HG02870 (cell line): ENCODE results near the gene SLC7A9.
"Not testable (repeated sequence)": the region's sequence is repeated elsewhere in the genome, so short reads cannot be mapped to it uniquely, and the experiment has no call there.

Experiments used
- ATAC-seq: cut with Tn5 transposase; IDR thresholded peaks from one replicate; pipeline ENCODE4 v1.9.1; 2021; ENCODE audit warnings: mild to moderate bottlenecking, moderate library complexity; ENCODE audit not compliant: unreplicated experiment

Gene SLC7A9

DNA sequence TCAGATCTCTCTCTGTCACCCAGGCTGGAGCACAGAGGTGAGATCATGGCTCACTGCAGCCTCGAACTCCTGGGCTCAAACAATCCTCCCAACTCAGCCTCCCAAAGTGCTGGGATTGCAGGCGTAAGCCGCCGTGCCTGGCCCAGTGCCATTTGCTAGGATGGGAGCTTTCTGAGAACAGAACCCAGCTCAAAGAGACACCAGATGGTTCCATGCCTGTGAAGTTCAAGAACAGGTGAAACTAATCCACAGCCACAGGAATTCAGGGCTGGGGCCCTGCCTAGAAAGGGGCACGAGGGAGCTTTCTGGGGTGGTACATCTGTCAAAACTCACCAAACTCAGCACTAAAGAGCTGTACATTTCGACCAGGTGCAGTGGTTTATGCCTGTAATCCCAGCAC is 4.2 kb downstream of the SLC7A9 start:
- ATAC-seq = no peak

DNA sequence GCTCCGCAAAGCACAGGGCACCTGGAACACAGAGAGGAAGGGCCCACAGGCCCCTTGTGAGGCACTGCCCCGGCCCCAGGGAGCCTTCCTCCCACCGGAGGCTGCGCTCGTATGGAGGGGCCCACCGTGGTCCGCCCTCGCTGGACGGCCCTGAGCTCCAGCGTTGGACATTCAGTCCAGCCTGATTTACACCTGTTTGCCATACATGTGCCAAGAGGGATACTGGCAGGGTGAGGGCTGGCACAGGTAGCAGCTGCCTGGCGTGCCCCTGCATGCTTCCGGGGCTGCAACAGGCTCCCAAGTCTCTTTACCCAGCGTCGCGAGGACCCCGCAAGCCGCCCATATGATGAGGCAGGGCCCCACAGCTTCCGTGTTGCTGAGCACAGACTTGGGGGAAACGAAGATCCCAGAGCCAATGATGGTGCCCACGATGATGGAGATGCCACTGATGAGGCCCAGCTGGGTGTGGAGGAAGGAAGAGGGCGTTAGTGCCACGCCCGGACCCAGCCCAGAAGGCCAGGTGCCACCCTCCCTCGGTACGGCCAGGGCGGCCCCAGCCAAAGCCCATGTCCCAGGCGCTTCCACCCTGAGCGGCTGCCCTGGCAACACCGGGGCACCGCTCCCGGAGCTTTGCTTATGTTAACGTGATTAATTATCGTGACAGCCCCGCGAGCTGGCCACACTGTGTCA is 5.1 kb downstream of the SLC7A9 start:
- ATAC-seq = no peak

DNA sequence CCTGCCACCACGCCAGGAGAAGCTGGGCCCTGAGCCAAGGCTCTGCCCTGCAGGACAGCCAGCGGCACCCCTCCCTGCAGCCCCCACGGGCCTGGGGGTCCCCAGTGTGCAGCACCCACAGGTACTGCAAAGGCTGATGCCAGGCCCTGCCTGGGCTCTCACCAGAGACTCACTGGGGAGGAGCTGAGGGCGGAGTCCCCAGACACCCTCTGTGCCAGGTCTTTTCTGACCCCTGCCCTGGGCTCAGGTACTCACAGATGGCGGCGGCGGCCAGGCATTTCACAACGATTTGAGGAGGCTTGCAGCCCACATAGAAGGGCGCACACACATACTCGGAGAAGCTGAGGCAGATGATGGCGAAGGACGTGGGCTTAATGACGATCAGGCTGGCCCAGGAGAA is 5.7 kb downstream of the SLC7A9 start:
- no peak for ATAC-seq

DNA sequence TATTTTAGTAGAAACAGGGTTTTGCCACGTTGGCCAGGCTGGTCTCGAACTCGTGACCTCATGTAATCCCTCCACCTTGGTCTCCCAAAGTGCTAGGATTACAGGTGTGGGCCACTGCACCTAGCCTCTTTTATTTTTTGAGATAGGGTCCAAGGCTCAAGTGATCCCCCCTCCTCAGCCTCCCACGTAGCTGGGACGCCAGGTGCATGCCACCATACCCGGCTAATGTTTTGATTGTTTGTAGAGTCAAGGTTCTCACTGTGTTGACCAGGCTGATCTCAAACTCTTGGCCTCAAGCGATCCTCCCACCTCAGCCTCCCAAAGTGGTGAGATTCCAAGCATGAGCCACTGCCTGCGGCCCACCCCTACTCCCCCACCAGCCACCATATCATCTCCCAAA is 6.3 kb downstream of the SLC7A9 start:
- no peak for ATAC-seq

DNA sequence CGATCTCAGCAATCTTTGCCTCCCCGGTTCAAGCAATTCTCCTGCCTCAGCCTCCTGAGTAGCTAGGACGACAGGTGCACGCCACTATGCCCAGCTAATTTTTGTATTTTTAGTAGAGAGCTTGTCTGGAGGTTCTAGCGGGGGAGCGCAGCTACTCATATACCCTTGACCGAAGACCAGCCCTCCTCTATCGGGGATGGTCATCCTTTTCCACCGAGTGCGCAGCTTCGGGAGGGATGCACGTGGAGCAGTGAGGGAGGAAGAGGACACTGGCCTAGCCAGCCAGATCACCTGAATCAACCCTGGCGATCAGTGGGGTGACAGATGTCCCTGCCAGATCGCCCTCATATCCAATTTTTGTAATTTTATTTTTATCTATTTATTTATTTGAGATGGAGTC is 6.8 kb downstream of the SLC7A9 start:
- no peak for ATAC-seq

DNA sequence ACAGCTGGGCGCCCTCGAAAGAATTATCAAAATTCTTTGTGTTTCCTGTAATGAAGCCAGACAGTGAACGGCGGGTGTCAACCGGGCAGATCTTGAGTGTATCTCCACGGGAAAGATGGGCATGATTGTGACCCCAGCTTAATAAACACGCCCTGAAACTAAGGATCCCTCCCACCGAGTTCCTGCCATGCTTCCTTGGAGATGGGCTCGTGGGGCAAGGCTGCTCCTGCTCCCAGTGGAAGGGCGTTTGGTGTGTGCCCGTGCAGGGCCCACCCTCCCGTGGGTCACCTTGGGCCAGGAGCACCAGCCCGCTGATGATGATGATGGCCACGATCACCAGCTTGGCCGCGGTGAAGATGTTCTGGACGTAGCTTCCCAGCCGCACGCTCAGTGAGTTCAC is 7.4 kb downstream of the SLC7A9 start:
- ATAC-seq = no peak

DNA sequence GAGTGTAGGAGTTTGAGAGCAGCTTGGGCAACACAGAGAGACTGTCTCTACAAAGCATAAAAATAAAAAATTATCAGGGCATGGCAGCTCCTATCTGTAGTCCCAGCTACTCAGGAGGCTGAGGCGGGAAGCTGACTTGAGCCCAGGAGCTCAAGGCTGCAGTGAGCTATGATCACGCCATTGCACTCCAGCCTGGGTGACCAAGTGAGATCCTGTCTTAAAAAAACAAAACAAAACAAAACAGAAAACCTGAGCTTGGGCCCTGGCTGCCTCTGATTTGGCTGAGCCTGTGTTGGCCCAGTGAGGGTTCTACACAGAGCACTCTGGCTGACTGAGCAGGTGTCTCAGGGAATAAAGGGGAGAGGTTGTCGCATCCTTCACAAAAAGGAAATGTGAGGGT is 8.0 kb downstream of the SLC7A9 start:
- ATAC-seq = no peak

DNA sequence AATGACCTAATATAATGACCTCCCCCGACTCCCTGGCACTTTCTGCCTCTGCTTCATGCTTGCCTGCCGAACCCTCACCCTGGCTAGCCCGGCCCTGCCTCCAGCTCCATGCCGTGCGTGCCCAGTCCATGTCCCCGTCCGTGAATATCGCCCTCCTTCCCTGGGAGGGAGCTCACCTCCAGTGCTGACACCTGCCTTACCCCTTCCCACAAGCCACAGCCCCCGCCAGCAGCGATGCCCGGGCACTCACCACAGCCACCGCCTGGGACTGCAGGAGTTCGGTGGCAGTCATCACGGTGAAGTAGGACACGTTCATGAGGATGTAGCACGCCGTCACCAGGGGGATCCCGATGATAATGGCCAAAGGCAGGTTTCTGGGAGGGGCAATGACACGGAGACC is 10.0 kb downstream of the SLC7A9 start:
- ATAC-seq = no peak

DNA sequence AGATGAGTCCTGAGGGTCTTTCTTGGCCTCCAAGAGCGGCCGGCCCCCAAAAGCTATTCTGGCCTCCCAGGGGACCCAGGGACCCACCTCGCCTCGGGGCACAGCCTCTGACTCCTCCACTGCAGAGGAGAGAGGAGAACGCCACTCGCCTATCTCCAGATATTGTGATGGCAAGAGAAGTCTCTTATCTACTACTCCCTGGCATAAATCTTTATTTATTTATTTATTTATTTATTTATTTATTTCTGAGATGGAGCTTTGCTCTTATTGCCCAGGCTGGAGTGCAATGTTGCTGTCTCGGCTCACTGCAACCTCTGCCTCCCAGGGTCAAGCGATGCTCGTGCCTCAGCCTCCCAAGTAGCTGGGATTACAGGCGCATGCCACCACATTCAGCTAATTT is 11.0 kb downstream of the SLC7A9 start:
- ATAC-seq = no peak

DNA sequence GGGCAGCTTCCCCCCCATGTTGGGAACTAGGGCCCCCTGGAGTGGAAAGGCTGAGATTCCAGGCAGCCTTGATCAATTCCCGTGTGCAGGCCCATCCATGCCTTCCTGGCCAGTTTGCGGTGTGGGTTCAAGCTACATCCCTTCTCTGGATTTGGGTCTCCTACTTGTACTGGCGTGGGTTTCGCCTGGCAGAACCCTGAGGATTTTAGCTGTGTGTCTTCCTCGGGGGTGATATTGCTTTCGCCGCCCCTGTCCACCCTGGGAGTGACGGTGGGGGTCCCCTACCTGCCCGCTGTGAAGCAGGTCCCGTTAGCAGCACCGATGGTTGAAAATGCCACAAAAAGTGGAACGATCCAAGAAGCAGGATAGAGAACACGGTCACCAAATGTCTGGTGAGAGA is 11.4 kb downstream of the SLC7A9 start:
- ATAC-seq = no peak

DNA sequence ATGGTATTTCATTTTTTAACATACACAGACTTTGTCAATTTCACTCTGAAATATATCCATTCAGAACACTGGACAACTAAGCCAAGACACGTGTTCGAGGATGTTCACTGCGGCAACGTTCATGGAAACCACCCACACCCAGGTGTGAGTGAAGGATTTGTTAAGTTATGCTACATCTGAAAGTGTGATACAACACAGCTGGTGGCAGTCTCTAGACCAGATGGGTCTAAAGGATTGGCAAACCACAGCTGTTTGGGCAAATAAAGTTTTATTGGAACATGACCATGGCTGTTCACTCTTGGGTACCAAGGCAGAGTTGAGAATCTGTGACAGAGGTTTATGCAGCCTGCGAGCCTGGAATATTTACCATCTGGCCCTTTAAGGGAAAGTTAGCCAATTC is 12.0 kb downstream of the SLC7A9 start:
- no peak for ATAC-seq

DNA sequence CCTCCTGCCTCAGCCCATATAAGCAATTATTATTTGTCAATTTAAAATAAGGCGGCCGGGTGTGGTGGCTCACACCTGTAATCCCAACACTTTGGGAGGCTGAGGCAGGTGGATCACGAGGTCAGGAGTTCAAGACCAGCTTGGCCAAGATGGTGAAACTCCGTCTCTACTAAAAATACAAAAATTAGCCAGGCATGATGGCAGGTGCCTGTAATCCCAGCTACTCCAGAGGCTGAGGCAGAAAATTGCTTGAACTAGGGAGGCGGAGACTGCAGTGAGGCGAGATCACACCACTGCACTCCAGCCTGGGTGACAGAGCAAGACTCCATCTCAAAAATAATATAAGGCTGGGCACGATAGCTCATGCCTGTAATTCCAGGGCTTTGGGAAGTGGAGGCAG is 12.7 kb downstream of the SLC7A9 start:
- ATAC-seq = not testable (repeated sequence)

DNA sequence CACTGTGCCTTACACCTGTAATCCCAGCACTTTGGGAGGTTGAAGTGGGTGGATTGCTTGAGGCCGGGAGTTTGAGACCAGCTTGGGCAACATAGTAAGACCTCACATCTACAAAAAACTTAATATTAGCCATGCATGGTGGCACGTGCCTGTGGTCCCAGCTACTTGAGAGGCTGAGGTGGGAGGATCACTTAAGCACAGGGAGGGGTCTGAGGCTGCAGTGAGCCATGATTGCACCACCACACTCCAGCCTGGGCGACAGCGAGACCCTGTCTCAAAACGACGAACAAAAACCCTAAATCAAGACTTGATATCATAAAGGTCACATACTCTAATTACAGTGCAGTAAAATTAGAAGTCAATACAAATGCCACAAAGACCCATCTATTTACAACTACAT is 17.4 kb downstream of the SLC7A9 start:
- ATAC-seq = no peak

DNA sequence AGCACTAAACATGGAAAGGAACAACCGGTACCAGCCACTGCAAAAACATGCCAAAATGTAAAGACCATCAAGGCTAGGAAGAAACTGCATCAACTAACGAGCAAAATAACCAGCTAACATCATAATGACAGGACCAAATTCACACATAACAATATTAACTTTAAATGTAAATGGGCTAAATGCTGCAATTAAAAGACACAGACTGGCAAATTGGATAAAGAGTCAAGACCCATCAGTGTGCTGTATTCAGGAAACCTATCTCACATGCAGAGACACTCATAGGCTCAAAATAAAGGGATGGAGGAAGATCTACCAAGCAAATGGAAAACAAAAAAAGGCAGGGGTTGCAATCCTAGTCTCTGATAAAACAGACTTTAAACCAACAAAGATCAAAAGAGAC is 21.5 kb downstream of the SLC7A9 start:
- ATAC-seq = not testable (repeated sequence)

DNA sequence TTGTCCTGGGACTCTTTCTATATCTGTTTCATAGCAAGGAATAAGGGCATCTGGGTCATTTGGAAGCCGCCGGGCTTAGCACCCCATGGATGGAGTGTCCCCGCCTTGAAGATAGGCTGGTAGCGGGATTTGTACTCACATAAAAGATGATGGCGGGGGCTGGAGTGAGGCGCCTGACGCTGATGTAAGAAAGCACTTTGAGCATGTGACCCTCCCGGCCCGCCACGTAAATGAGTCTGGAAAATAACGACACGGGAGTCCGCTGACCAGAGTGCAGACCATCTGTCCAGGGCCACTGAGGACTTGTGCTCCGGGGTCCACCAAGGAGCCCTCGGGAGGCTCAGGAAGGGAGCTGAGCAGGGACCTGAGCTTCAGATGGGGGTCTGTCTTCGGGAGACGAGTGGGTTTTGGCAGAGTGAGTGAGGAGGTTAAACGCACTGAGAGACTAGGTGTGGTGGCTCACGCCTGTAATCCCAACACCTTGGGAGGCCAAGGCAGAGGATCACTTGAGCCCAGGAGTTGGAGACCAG is 25.8 kb downstream of the SLC7A9 start:
- ATAC-seq = no peak

DNA sequence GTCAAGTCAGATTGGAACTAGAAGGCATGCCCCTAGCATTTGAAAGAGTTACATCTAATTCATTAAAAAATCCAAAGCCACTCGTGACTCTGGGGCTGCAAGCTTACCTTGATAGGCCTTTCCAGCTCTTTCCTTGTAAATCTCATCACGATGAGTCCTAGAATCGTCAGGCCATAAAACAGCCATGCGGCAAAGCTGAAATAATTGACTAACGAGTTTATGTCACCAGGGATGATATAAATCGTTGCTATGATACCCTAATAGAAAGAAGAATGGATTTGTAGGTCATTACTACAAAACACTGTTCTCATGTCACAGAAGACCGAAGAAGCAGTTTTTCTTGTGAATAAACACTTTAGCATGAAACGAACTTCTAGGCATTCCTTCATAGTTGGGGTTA is 27.5 kb downstream of the SLC7A9 start:
- ATAC-seq = no peak

DNA sequence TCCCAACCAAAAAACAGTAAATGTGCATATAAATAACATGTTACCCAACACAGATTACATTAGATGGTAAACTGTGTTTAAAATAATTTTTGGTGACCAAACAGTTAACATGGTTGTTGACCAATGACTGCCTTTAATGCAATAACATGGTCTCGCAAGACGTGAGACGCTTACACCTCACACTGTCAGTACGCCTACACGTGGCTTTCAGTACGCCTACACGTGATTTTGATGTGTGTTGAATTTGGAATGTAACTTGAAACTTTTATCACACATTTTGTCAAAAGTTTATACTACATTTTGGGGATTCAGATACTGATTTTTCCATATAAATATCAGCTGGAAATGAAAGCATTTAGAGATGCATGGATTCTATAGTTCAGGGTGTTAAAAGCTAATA is 32.0 kb downstream of the SLC7A9 start:
- no peak for ATAC-seq

DNA sequence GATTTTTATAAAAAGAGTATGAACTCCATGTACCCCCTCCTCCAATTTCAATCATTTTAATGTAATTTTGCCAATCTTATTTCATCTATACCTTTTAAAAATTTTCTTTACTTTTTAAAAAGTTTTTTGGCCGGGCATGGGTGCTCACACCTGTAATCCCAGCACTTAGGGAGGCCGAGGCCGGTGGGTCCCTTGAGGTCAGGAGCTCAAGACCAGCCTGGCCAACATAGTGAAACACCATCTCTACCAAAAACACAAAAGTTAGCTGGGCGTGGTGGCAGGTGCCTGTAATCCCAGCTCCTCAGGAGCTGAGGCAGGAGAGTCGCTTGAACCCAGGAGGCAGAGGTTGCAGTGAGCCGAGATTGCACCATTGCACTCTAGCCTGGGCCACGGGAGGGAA is 36.2 kb downstream of the SLC7A9 start:
- ATAC-seq = not testable (repeated sequence)

DNA sequence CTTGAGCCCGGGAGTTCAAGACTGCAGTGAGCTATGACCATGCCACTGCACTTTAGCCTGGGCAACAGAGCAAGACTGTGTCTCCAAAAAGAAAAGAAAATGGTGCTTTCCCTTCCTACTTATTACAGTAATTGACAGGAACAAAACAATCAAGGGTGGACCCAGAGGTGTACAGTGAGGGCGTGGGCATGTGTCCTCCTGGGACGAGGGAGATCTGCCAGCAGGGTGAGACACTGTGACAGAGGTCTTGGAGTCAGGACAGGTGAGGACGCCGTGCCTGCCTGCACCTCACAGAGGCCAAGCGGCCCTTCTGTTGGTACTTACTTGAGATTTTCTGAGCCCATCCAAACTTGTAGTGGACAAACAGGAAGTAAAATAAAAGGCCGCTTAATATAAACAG is 36.7 kb downstream of the SLC7A9 start:
- ATAC-seq = not testable (repeated sequence)

DNA sequence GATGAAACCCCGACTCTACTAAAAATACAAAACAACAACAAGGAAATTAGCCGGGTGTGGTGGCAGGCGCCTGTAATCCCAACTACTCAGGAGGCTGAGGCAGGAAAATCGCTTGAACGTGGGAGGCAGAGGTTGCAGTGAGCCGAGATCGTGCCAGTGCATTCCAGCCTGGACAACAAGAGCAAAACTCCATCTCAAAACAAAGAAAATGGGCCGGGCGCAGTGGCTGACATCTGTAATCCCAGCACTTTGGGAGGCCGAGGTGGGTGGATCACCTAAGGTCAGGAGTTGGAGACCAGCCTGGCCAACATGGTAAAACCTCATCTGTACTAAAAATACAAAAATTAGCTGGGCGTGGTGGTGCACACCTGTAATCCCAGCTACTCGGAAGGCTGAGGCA is 37.5 kb downstream of the SLC7A9 start:
- not testable (repeated sequence) for ATAC-seq

DNA sequence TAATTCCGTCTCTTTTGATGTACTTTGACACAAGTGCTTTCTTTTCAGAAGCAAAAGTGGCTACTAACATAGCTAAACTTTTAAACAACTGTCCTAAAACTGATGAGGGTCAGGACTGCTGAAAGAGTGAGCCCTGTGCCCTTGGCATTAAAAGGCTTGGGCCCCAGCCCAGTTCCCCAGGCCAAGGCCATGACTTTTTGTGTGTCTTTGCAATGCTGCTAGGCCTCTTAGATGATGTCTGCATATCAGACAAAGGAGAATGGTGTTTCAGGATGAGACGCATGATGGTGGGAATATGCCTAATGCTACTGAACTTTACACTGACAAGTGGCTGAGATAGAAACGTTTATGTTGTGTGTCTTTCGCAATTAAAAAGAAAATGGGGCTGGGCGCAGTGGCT is 38.0 kb downstream of the SLC7A9 start:
- no peak for ATAC-seq

DNA sequence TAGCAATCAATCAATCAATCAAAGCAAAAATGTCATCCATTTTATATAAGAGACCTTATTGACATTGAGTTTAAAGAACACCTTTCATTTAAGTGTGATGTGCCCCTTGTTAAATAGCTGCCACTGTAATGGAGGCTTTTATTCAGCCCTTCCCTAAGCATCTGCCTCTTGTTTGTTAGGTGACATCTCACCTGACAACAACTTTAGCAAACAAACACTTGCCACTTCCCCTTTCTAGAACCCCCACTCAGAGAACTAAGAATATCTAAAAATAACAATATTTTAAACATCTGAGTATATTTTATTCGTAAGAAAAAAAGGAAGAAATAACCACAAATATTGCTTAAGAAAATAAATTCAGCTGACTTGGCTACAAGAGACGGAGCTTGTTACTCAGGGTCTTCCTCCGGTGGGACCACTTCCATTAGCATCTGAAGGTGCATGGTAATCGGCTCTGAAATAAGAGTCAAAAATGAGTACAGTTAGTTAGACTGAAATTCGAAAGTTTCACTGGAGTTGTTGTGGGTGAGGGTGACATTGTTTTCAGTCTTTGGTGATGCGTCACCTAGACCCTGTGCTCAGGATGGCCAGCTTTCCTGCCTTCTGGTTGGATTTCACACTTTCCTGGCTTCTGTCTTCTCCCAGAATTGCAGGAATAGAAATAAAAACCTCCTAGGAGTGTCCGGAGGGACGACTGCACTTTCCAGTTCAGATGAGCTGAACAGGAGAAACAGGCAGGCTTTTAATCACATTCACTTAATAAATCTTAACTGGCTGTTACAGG is 39.1 kb downstream of the SLC7A9 start:
- no peak for ATAC-seq
